Coronary artery (tissue), 2 donors: Measurements from ENCODE around the gene ADAMTS2.
A peak's percentile ranks its signal among the peaks of the same experiment; 100 is the strongest.
"Not testable (repeated sequence)": the region's sequence is repeated elsewhere in the genome, so short reads cannot be mapped to it uniquely, and the experiment has no call there.

ENCODE experiments used
- DNase-seq: peaks from one replicate; pipeline ENCODE4 v3.0.0-alpha.2; 2017; ENCODE audit warnings: low spot score
- H3K27ac ChIP-seq, 2 donors: fragments of 200-600 bp; sonication (generic); one replicate each; pipeline ENCODE4 v1.5.1; 2016 to 2019
- H3K4me3 ChIP-seq: fragments of 200-600 bp; sonication (generic); 2 replicates; pipeline ENCODE4 v1.5.1; 2016; ENCODE audit warnings: mild to moderate bottlenecking, moderate library complexity
- CTCF ChIP-seq: fragments of 200-600 bp; sonication (generic); IDR thresholded peaks from one replicate; pipeline ENCODE4 v1.5.1; 2019; ENCODE audit warnings: antibody characterized with exemption

Gene ADAMTS2

GRCh38 chr5:179289756-179290385 lies 55.4 kb downstream of the ADAMTS2 start:
- no peak overlapping the region for H3K4me3 ChIP-seq
- TF ChIP-seq CTCF = no peak
- peak overlapping the region; percentile 19 to 25 for H3K27ac ChIP-seq
- no peak for DNase-seq

- Histone ChIP-seq H3K4me3 (peak overlapping the region; percentile 46), H3K27ac (peak overlapping the region; percentile 70 to 92)
- no peak for DNase-seq
- TF ChIP-seq CTCF = no peak
These were observed 56.5 kb downstream of the ADAMTS2 start for GRCh38 chr5:179288809-179289185.

GRCh38 chr5:179288101-179288808 lies 57.0 kb downstream of the ADAMTS2 start:
- Histone ChIP-seq H3K4me3 (peak overlapping the region; percentile 46), H3K27ac (peak overlapping the region; percentile 70 to 92)
- no peak for DNase-seq
- TF ChIP-seq CTCF = no peak

GRCh38 chr5:179287631-179288030 lies 57.6 kb downstream of the ADAMTS2 start:
- no peak for DNase-seq
- no peak for TF ChIP-seq CTCF
- H3K27ac ChIP-seq = peak overlapping the region; percentile 70 to 92
- H3K4me3 ChIP-seq = peak overlapping the region; percentile 46

- Histone ChIP-seq H3K4me3 (peak overlapping the region; percentile 46), H3K27ac (peak overlapping the region; percentile 70 to 92)
- no peak for DNase-seq
- TF ChIP-seq CTCF = no peak
These were observed 58.2 kb downstream of the ADAMTS2 start for GRCh38 chr5:179287071-179287470.

GRCh38 chr5:179285776-179286162 lies 59.5 kb downstream of the ADAMTS2 start:
- Histone ChIP-seq H3K4me3 (peak overlapping the region; percentile 50), H3K27ac (peak overlapping the region; percentile 70 to 92)

GRCh38 chr5:179284751-179285631 lies 60.3 kb downstream of the ADAMTS2 start:
- TF ChIP-seq CTCF = no peak
- H3K27ac ChIP-seq = peak overlapping the region; percentile 70 to 92
- peak overlapping the region; percentile 50 for H3K4me3 ChIP-seq
- DNase-seq = peak; percentile 94

More at GRCh38 chr5:179285776-179286162, 59.5 kb downstream of the ADAMTS2 start:
- not testable (repeated sequence) for DNase-seq

- DNase-seq, H3K4me3 ChIP-seq: not testable (repeated sequence)
- H3K27ac ChIP-seq = peak overlapping the region; percentile 70 to 92
These were observed 61.4 kb downstream of the ADAMTS2 start for GRCh38 chr5:179283908-179284307.
